HG03139 (cell line): ENCODE results near the gene HOATZ.

Experiments
- ATAC-seq: cut with Tn5 transposase; IDR thresholded peaks from one replicate; pipeline ENCODE4 v1.9.1; 2021; ENCODE audit not compliant: unreplicated experiment

HOATZ gene

GRCh38 chr11:111574373-111575225, 60.0 kb downstream of the HOATZ start:
- ATAC-seq, result no peak

- ATAC-seq, result no peak
These were observed 61.2 kb downstream of the HOATZ start for GRCh38 chr11:111575740-111576139.

- ATAC-seq, result no peak
These were observed 63.2 kb downstream of the HOATZ start for GRCh38 chr11:111577821-111578220.

- ATAC-seq, result no peak
These were observed 66.8 kb downstream of the HOATZ start for GRCh38 chr11:111581341-111581740.

- no peak for ATAC-seq
These were observed 67.6 kb downstream of the HOATZ start for GRCh38 chr11:111582163-111582562.

- no peak for ATAC-seq
These were observed 68.3 kb downstream of the HOATZ start for GRCh38 chr11:111582881-111583280.

- no peak for ATAC-seq
These were observed 70.8 kb downstream of the HOATZ start for GRCh38 chr11:111585371-111585770.

GRCh38 chr11:111586388-111586831, 71.8 kb downstream of the HOATZ start:
- no peak for ATAC-seq
